Measurements from ENCODE around the gene SDK1.

Gene SDK1

GRCh38 chr7:3884543-3884942 lies 583.5 kb downstream of the SDK1 start:
- no peak for TF ChIP-seq CTCF (IDR thresholded peaks at IDR 0.05; ENCODE audit: extremely low read depth, missing control alignments)
- no peak for DNase-seq (ENCODE audit: low spot score)

- no peak for DNase-seq (ENCODE audit: low spot score)
- no peak for TF ChIP-seq CTCF (IDR thresholded peaks at IDR 0.05; ENCODE audit: extremely low read depth, missing control alignments)
Observed at GRCh38 chr7:3887096-3887690, 586.1 kb downstream of the SDK1 start.

- no peak for TF ChIP-seq CTCF (IDR thresholded peaks at IDR 0.05; ENCODE audit: extremely low read depth, missing control alignments)
- DNase-seq (ENCODE audit: low spot score): no peak
Observed at GRCh38 chr7:3888096-3888495, 587.0 kb downstream of the SDK1 start.

GRCh38 chr7:3892157-3892556 lies 591.1 kb downstream of the SDK1 start:
- TF ChIP-seq CTCF (IDR thresholded peaks at IDR 0.05; ENCODE audit: extremely low read depth, missing control alignments): no peak

GRCh38 chr7:3892686-3893085 lies 591.6 kb downstream of the SDK1 start:
- TF ChIP-seq CTCF (IDR thresholded peaks at IDR 0.05; ENCODE audit: extremely low read depth, missing control alignments): no peak

More at GRCh38 chr7:3892157-3892556, 591.1 kb downstream of the SDK1 start:
- no peak for DNase-seq (ENCODE audit: low spot score)

GRCh38 chr7:3893151-3893788 lies 592.2 kb downstream of the SDK1 start:
- no peak for TF ChIP-seq CTCF (IDR thresholded peaks at IDR 0.05; ENCODE audit: extremely low read depth, missing control alignments)
- no peak for DNase-seq (ENCODE audit: low spot score)

More at GRCh38 chr7:3892686-3893085, 591.6 kb downstream of the SDK1 start:
- no peak for DNase-seq (ENCODE audit: low spot score)

- DNase-seq (ENCODE audit: low spot score): no peak
- no peak for TF ChIP-seq CTCF (IDR thresholded peaks at IDR 0.05; ENCODE audit: extremely low read depth, missing control alignments)
Observed at GRCh38 chr7:3893789-3894153, 592.7 kb downstream of the SDK1 start.

All from GM20000 (cell line).